Endothelial cell (in vitro differentiated cells): ENCODE results near the gene HOXD8. TPM values are rescaled to one million over a fixed set of nuclear protein-coding genes. Genes with fewer than 3 reads are reported as not detected.

ENCODE experiments used
- DNase-seq: peaks from one replicate; pipeline ENCODE4 v3.0.0; 2021; ENCODE audit warnings: low spot score
- H3K27ac Mint-ChIP-seq: one replicate; pipeline ENCODE4 v1.8.0; 2021; ENCODE audit warnings: mixed read lengths, inconsistent platforms; ENCODE audit not compliant: unreplicated experiment
- H3K27me3 Mint-ChIP-seq: one replicate; pipeline ENCODE4 v1.8.0; 2021; ENCODE audit warnings: mild to moderate bottlenecking, moderate library complexity, mixed read lengths, inconsistent platforms; ENCODE audit not compliant: unreplicated experiment
- H3K36me3 Mint-ChIP-seq: one replicate; pipeline ENCODE4 v1.8.0; 2021; ENCODE audit warnings: mild to moderate bottlenecking, low read depth, mixed read lengths, inconsistent platforms; ENCODE audit not compliant: unreplicated experiment
- H3K4me1 Mint-ChIP-seq: one replicate; pipeline ENCODE4 v1.8.0; 2021; ENCODE audit warnings: mild to moderate bottlenecking, mixed read lengths, inconsistent platforms; ENCODE audit not compliant: unreplicated experiment
- H3K4me3 Mint-ChIP-seq: one replicate; pipeline ENCODE4 v1.8.0; 2021; ENCODE audit warnings: mild to moderate bottlenecking, mixed read lengths, inconsistent platforms; ENCODE audit not compliant: unreplicated experiment
- H3K9me3 Mint-ChIP-seq: one replicate; pipeline ENCODE4 v1.8.0; 2021; ENCODE audit warnings: mixed read lengths, inconsistent platforms; ENCODE audit not compliant: unreplicated experiment
- total RNA-seq: library from RNA; stranded (reverse); fragmentation: NEBNext Ultra II Directional; extraction: Animal tissue kit (Norgen Biotek cat#: 25700); gene quantifications from one replicate; pipeline ENCODE4 v1.2.1, GENCODE V29; 2021; ENCODE audit not compliant: unreplicated experiment
- TF ChIP-seq, protein P1 (sequence below): fragments of 200-600 bp; sonication (generic); IDR thresholded peaks from one replicate; pipeline ENCODE4 v1.5.0; 2021; ENCODE audit warnings: antibody characterized with exemption; ENCODE audit not compliant: unreplicated experiment

The HOXD8 gene
- total RNA-seq, 1 donor from 2014 or later, result 9.3 TPM

- Mint-ChIP-seq H3K4me1 (peaks cover 29% of the 10 kb centered on the region), H3K4me3 (no peak overlapping the region), H3K36me3 (peaks cover 11% of the 10 kb centered on the region), H3K27me3 (peaks cover 65% of the 10 kb centered on the region), H3K9me3 (no peaks in the 10 kb centered on the region), H3K27ac (no peak overlapping the region)
- TF ChIP-seq, protein P1, sequence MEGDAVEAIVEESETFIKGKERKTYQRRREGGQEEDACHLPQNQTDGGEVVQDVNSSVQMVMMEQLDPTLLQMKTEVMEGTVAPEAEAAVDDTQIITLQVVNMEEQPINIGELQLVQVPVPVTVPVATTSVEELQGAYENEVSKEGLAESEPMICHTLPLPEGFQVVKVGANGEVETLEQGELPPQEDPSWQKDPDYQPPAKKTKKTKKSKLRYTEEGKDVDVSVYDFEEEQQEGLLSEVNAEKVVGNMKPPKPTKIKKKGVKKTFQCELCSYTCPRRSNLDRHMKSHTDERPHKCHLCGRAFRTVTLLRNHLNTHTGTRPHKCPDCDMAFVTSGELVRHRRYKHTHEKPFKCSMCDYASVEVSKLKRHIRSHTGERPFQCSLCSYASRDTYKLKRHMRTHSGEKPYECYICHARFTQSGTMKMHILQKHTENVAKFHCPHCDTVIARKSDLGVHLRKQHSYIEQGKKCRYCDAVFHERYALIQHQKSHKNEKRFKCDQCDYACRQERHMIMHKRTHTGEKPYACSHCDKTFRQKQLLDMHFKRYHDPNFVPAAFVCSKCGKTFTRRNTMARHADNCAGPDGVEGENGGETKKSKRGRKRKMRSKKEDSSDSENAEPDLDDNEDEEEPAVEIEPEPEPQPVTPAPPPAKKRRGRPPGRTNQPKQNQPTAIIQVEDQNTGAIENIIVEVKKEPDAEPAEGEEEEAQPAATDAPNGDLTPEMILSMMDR, result no peak
- no peak for DNase-seq
Measured at GRCh38 chr2:176148751-176149421, 19.4 kb downstream of the HOXD8 start.

DNA sequence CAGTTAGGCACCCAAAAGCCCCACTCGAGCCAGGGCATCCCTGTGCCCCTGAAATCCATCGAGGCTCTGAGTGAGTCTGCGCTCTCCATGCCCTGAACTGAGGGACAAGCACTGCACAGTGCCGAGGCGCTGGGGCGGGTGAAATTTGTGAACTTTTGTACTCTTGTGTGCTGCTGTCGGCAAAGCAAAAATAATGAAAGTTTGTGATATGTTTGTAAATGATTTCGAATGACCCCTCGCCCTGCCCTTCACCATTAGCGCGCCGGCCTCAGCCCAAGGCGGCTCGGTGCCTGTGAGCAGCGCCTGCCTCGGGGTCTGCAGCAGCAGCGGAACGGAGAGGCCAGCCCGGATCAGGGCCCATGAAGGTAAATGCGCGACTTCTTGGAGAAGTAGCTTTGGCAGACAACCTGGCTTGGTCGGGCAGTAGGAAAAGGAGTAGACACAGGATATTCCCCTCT, 20.0 kb downstream of the HOXD8 start:
- H3K27me3 Mint-ChIP-seq, result peaks cover 63% of the 10 kb centered on the region
- peak overlapping the region; percentile 1 for H3K4me3 Mint-ChIP-seq
- TF ChIP-seq, protein P1, result no peak
- H3K36me3 Mint-ChIP-seq, result peaks cover 11% of the 10 kb centered on the region
- H3K9me3 Mint-ChIP-seq, result no peaks in the 10 kb centered on the region
- H3K27ac Mint-ChIP-seq, result no peak overlapping the region
- H3K4me1 Mint-ChIP-seq, result peaks cover 29% of the 10 kb centered on the region
- no peak for DNase-seq

- Mint-ChIP-seq H3K9me3 (no peaks in the 10 kb centered on the region), H3K27ac (no peak overlapping the region)
- DNase-seq, result no peak
Measured at GRCh38 chr2:176149939-176150583, 20.6 kb downstream of the HOXD8 start.

GRCh38 chr2:176150584-176151441, 21.3 kb downstream of the HOXD8 start:
- H3K36me3 Mint-ChIP-seq, result peaks cover 11% of the 10 kb centered on the region
- H3K27ac Mint-ChIP-seq, result no peak overlapping the region
- TF ChIP-seq, protein P1, result no peak
- H3K4me3 Mint-ChIP-seq, result peak overlapping the region; percentile 1
- H3K9me3 Mint-ChIP-seq, result no peaks in the 10 kb centered on the region
- peaks cover 60% of the 10 kb centered on the region for H3K27me3 Mint-ChIP-seq
- H3K4me1 Mint-ChIP-seq, result peaks cover 29% of the 10 kb centered on the region
- DNase-seq, result peak; percentile 3

More at GRCh38 chr2:176149939-176150583, 20.6 kb downstream of the HOXD8 start:
- H3K4me3 Mint-ChIP-seq, result peak overlapping the region; percentile 1
- TF ChIP-seq, protein P1, result no peak
- peaks cover 11% of the 10 kb centered on the region for H3K36me3 Mint-ChIP-seq
- H3K27me3 Mint-ChIP-seq, result peaks cover 59% of the 10 kb centered on the region
- H3K4me1 Mint-ChIP-seq, result peaks cover 29% of the 10 kb centered on the region
